SIG-M5 treated with dmso at 0.1 percent for 504 hours (cell line): ENCODE measurements around the gene INSM2.

Experiments
- DNase-seq: peaks from one replicate; lab custom pipeline; 2025; ENCODE audit not compliant: unreplicated experiment; lab: John Stamatoyannopoulos, UW

The INSM2 gene

GRCh38 chr14:35543006-35543405 is 9.0 kb downstream of the INSM2 start:
- no peak for DNase-seq

GRCh38 chr14:35549551-35549950 is 15.6 kb downstream of the INSM2 start:
- no peak for DNase-seq

GRCh38 chr14:35551081-35551480 is 17.1 kb downstream of the INSM2 start:
- no peak for DNase-seq

GRCh38 chr14:35553808-35554207 is 19.8 kb downstream of the INSM2 start:
- DNase-seq, result no peak

GRCh38 chr14:35556548-35556947 is 22.6 kb downstream of the INSM2 start:
- no peak for DNase-seq

- DNase-seq, result no peak
Measured at GRCh38 chr14:35557221-35557747, 23.3 kb downstream of the INSM2 start.

GRCh38 chr14:35558680-35559079 is 24.7 kb downstream of the INSM2 start:
- no peak for DNase-seq

- no peak for DNase-seq
Measured at GRCh38 chr14:35565871-35566464, 32.0 kb downstream of the INSM2 start.

GRCh38 chr14:35571598-35571997 is 37.6 kb downstream of the INSM2 start:
- no peak for DNase-seq

- no peak for DNase-seq
Measured at GRCh38 chr14:35573911-35574310, 39.9 kb downstream of the INSM2 start.

- DNase-seq, result no peak
Measured at GRCh38 chr14:35576260-35576659, 42.3 kb downstream of the INSM2 start.

GRCh38 chr14:35576856-35577255 is 42.9 kb downstream of the INSM2 start:
- DNase-seq, result no peak

GRCh38 chr14:35578135-35578534 is 44.2 kb downstream of the INSM2 start:
- peak; percentile 1 for DNase-seq

- no peak for DNase-seq
Measured at GRCh38 chr14:35578639-35579038, 44.7 kb downstream of the INSM2 start.
